Tibial artery (tissue), 4 donors: ENCODE results near the gene SLC24A4.

Experiments
- DNase-seq, 2 donors: peaks; one replicate each; pipeline ENCODE4 v3.0.0-alpha.2; 2019
- H3K27ac ChIP-seq, 2 donors: fragments of 200-600 bp; sonication (generic) in 1 of 2; 1 replicate in 1 of 2; 2 replicates in 1 of 2; pipeline ENCODE4 v1.5.1; 2018 to 2019; ENCODE audit warnings: mild to moderate bottlenecking in 1 of 2
- H3K27me3 ChIP-seq, 2 donors: fragments of 200-600 bp; sonication (generic) in 1 of 2; one replicate each; pipeline versions ENCODE4 v1.5.1 to v1.6.0; 2016 to 2019
- H3K36me3 ChIP-seq, 3 donors: fragments of 200-600 bp; sonication (generic) in 2 of 3; one replicate each; pipeline ENCODE4 v1.5.1; 2016 to 2019; ENCODE audit warnings: mild to moderate bottlenecking in 2 of 3
- H3K4me1 ChIP-seq, 4 donors: fragments of 200-600 bp; sonication (generic) in 2 of 4; 1 replicate in 3 of 4; 2 replicates in 1 of 4; pipeline ENCODE4 v1.5.1; 2016 to 2019
- H3K4me3 ChIP-seq, 2 donors: fragments of 200-600 bp; sonication (generic) in 1 of 2; 1 replicate in 1 of 2; 2 replicates in 1 of 2; pipeline ENCODE4 v1.5.1; 2018 to 2019; ENCODE audit warnings: mild to moderate bottlenecking in 2 of 2
- H3K9me3 ChIP-seq, 3 donors: fragments of 200-600 bp; sonication (generic) in 1 of 3; one replicate each; pipeline ENCODE4 v1.5.1; 2016 to 2019
- intact Hi-C: fragments of 100-400 bp; cut with DNase I; formaldehyde crosslinking; loops from one replicate; pipeline ENCODE4 v1.15.0; 2023; ENCODE audit warnings: low total_unique reads
- TF ChIP-seq, protein P1 (sequence below), 2 experiments: fragments of 200-600 bp in 1 of 2; fragments of 450-650 bp in 1 of 2; IDR thresholded peaks; one replicate each; pipeline ENCODE4 v1.5.1; 2017 to 2019; ENCODE audit warnings: antibody characterized with exemption in 2 of 2, mild to moderate bottlenecking in 1 of 2, moderate library complexity in 1 of 2

The SLC24A4 gene

DNA sequence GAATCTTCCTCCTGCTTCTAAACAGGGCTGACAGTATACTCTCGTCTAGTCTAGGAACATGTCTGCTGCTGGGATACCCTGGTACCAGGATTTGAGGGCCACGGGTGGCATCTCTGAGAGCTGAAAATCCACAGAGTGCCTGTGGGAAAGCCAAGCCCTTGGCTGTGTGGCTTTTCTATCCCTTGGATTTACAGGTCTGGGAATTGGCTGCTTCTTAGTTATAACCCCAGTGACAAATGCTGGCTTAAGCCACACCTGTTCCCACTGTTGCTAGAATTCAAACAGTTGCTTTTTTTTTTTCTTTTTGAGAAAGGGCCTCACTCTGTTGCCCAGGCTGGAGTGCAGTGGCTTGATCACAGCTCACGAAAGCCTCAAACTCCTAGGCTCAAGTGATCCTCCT is 176.3 kb downstream of the SLC24A4 start:
- TF ChIP-seq, protein P1, sequence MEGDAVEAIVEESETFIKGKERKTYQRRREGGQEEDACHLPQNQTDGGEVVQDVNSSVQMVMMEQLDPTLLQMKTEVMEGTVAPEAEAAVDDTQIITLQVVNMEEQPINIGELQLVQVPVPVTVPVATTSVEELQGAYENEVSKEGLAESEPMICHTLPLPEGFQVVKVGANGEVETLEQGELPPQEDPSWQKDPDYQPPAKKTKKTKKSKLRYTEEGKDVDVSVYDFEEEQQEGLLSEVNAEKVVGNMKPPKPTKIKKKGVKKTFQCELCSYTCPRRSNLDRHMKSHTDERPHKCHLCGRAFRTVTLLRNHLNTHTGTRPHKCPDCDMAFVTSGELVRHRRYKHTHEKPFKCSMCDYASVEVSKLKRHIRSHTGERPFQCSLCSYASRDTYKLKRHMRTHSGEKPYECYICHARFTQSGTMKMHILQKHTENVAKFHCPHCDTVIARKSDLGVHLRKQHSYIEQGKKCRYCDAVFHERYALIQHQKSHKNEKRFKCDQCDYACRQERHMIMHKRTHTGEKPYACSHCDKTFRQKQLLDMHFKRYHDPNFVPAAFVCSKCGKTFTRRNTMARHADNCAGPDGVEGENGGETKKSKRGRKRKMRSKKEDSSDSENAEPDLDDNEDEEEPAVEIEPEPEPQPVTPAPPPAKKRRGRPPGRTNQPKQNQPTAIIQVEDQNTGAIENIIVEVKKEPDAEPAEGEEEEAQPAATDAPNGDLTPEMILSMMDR (IDR thresholded peaks at IDR 0.05) = no peak
- Histone ChIP-seq H3K27me3 (no peaks in the 10 kb centered on the region), H3K9me3 (no peaks in the 10 kb centered on the region), H3K4me1 (peaks cover 0 to 8% (median 0%) of the 10 kb centered on the region in 4 donors), H3K27ac (no peak overlapping the region), H3K36me3 (no peaks in the 10 kb centered on the region), H3K4me3 (no peak overlapping the region)
- no peak for DNase-seq
- intact Hi-C loops = no loop called here

DNA sequence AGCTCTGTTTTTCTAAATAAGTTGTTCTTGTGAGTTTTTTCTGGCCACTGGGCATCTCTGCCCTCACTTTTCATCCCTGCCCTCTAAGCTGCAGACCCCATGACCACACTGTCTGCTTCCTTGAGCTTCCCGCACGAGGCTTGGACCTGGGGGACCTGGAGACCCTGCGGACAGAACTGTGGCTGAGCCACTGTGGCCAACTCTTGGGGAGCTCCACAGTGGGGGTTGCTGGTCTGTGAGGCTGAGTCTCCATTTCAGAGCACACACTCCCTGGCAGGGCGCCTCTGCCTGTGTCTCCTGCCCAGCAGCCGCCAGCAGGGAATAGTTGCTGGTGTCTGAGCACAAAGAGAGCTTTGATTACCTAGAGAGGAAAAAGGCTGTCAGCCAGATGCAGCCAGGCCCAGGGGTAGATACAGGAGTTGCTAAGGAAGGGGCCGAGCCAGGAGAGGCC is 177.6 kb downstream of the SLC24A4 start:
- Histone ChIP-seq H3K27ac (no peak overlapping the region), H3K9me3 (no peaks in the 10 kb centered on the region), H3K27me3 (no peaks in the 10 kb centered on the region), H3K4me3 (no peak overlapping the region), H3K36me3 (no peaks in the 10 kb centered on the region), H3K4me1 (peaks cover 0 to 8% (median 0%) of the 10 kb centered on the region in 4 donors)
- intact Hi-C loops = no loop called here
- TF ChIP-seq, protein P1 (IDR thresholded peaks at IDR 0.05) = no peak
- DNase-seq = no peak

DNA sequence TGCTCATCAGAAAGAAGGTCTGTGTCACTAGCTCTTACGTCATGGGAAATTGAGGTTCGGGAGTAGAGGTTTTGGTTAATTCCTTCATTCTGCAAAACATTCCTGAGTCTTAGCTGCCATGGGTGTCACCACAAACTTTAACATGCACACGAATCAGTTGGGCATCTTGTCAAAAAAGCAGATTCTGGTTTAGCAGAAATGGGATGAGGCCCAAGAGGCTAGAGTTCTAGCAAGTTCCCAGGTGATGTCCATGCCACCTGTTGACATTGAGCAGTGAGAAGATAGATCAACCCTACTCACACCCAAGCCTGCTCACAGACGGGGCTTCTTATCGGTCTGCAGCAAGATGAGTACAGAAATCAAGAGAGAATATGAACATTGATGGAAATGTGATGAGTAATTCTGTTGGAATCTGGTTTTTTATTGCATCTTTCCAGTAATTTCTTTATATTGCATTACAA is 179.0 kb downstream of the SLC24A4 start:
- H3K27ac ChIP-seq = no peak overlapping the region
- H3K4me3 ChIP-seq = no peak overlapping the region
- H3K9me3 ChIP-seq = no peaks in the 10 kb centered on the region
- H3K27me3 ChIP-seq = no peaks in the 10 kb centered on the region
- intact Hi-C loops = no loop called here
- TF ChIP-seq, protein P1 (IDR thresholded peaks at IDR 0.05) = no peak
- no peak for DNase-seq
- peaks cover 0 to 8% (median 1%) of the 10 kb centered on the region in 4 donors for H3K4me1 ChIP-seq
- no peaks in the 10 kb centered on the region for H3K36me3 ChIP-seq

DNA sequence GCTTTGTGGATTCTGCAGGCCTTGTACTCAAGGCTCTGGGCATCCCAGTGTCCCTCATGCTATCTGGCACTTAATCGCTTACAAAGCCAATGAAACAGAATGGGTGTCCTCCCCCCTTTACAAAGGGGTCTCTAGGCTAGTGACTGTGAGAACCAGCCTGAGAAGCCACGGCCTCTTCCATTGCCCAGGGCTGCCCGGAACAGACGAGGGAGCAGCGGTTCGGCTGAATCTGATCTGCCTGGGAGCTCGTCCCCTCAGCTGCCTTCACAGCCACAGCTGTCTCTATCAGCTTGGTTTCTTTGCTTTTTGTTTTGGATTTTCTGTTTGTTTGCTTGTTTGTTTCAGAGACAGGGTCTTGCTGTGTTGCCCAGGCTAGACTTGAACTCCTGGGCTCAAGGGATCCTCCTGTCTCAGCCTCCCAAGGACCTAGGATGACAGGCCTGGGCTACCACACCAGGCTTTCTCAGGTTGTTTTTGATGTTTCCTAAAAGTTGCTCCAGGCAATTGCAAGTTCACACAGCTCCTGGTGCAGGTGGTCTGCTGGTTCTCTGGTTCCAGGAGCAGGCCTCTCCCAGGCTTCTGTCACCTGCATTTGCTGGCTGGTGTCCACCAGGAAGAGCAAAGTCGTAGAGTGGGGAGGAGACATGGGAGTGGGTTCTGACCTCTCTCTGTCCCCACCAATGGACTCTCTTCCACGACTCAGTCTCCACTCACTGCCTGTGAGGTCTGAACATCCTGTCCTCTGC is 179.7 kb downstream of the SLC24A4 start:
- intact Hi-C loops = no loop called here
- no peak overlapping the region for H3K27ac ChIP-seq
- TF ChIP-seq, protein P1 (IDR thresholded peaks at IDR 0.05) = no peak
- no peaks in the 10 kb centered on the region for H3K27me3 ChIP-seq
- H3K9me3 ChIP-seq = no peaks in the 10 kb centered on the region
- DNase-seq = no peak
- H3K36me3 ChIP-seq = no peaks in the 10 kb centered on the region
- H3K4me1 ChIP-seq = peaks cover 0 to 8% (median 1%) of the 10 kb centered on the region in 4 donors
- H3K4me3 ChIP-seq = no peak overlapping the region

DNA sequence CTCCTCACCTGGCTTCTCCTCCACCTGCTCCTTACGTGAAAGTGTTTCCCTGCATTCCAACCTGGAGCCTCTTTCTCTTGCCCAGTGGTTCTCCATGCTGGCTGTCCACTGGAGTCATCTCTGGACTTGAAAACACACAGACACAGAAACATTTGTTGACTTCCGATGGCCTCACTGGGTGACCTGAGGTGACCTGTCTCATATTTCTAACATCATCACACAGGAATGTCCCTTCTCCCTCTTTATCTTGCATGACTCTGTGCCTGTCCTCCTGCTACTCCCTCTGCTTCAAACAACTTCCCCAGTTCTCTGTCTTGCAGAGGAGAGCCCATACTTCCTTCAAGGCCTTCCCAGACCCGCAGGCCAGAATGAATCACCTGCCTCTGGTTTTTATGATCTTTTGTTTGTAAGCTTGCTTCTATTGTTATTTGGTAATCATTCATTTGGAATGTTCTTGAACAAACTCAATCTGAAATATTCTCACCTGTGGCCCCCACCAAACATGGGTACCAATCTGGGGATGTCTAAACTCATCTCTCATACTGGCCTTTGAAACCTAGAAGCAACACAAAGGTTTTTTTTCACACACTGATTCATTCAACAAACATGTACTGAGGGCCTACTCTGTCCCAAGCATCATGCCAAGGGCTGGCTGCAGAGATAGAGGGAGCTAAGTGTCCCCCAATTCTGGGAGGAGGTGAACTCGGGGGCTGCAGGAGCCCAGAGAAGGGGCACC is 181.0 kb downstream of the SLC24A4 start:
- no peaks in the 10 kb centered on the region for H3K9me3 ChIP-seq
- no peaks in the 10 kb centered on the region for H3K27me3 ChIP-seq
- no peak overlapping the region for H3K27ac ChIP-seq
- H3K36me3 ChIP-seq = no peaks in the 10 kb centered on the region
- H3K4me1 ChIP-seq = peaks cover 0 to 8% (median 1%) of the 10 kb centered on the region in 4 donors
- TF ChIP-seq, protein P1 (IDR thresholded peaks at IDR 0.05) = no peak
- H3K4me3 ChIP-seq = no peak overlapping the region
- intact Hi-C loops = no loop called here
- DNase-seq = peak in 1 of 2 donors; percentile 1
